HL-60 (cell line): ENCODE data around the gene CLINT1.
A peak's percentile ranks its signal among the peaks of the same experiment; 100 is the strongest.

Experiments used
- CTCF ChIP-seq: IDR thresholded peaks from one replicate; pipeline ENCODE4 v1.5.1; 2011; ENCODE audit warnings: low read length, control low read depth, inconsistent platforms; ENCODE audit not compliant: insufficient read depth
- GABPA ChIP-seq: IDR thresholded peaks from 2 replicates; pipeline ENCODE4 v1.6.1; 2012; ENCODE audit warnings: low read depth
- POLR2AphosphoS5 ChIP-seq: IDR thresholded peaks from 2 replicates; pipeline ENCODE4 v1.6.1; 2012; ENCODE audit warnings: low read depth
- REST ChIP-seq: IDR thresholded peaks from 2 replicates; pipeline ENCODE4 v1.6.1; 2012; ENCODE audit warnings: low read depth; ENCODE audit not compliant: insufficient replicate concordance
- SPI1 ChIP-seq: IDR thresholded peaks from 2 replicates; pipeline ENCODE4 v1.6.1; 2012; ENCODE audit warnings: low read depth, mild to moderate bottlenecking, borderline replicate concordance

- TF ChIP-seq SPI1 (no peak), CTCF (peak; percentile 28), REST (no peak), POLR2AphosphoS5 (no peak), GABPA (no peak)
These were observed 29.9 kb downstream of the CLINT1 start for GRCh38 chr5:157828944-157829639.
